Effector CD4-positive, alpha-beta T cell (primary cell): ENCODE data around the gene ZNF512B.
"Not testable (repeated sequence)": the region's sequence is repeated elsewhere in the genome, so short reads cannot be mapped to it uniquely, and the experiment has no call there.

ENCODE experiments used
- DNase-seq: peaks from one replicate; pipeline ENCODE4 v3.0.0-alpha.2; 2020

ZNF512B gene

DNA sequence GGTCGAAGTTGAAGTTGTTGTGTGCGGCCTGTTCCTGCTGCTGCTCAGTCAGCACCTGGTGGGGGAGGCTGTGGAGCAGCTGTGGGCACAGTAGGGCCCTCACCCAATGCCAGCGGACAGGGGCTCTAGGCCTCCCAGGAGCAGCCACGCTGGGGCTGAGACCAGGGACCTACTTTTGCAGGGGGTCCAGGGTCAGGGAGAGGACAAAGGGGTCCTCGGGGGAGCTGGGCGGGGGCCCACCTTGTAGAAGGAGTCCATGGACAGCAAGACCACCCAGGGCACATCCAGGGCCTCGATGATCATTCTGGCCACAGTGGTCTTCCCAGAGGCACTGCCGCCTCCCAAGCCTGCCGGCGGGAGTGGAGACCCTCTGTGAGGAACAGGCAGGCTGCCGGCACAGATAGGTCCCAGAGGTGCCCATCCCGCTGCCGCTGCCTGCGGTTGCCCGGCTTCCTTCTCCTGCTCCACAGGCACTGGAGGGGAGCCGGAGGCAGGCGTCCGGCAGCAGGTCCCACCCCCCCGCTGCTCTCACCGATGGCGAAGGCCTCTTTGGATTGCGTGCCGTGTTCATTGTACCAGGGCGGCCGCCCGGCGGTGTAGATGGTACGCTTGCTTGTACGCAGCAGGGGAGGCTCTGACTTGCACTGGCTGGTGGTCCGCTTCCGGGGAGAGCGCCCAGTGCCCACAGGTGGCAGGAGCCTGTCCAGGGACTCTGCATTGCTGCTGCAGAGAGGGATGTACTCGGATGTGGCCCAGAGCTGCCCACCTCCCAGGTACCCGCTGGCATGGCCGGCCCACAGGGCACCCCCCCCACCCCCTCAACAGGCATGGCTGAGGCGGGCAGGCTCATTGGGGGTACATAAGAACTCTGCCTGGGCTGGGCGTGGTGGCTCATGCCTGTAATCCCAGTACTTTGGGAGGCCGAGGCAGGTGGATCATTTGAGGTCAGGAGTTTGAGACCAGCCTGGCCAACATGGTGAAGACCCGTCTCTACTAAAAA lies 23.5 kb downstream of the ZNF512B start:
- DNase-seq = no peak

DNA sequence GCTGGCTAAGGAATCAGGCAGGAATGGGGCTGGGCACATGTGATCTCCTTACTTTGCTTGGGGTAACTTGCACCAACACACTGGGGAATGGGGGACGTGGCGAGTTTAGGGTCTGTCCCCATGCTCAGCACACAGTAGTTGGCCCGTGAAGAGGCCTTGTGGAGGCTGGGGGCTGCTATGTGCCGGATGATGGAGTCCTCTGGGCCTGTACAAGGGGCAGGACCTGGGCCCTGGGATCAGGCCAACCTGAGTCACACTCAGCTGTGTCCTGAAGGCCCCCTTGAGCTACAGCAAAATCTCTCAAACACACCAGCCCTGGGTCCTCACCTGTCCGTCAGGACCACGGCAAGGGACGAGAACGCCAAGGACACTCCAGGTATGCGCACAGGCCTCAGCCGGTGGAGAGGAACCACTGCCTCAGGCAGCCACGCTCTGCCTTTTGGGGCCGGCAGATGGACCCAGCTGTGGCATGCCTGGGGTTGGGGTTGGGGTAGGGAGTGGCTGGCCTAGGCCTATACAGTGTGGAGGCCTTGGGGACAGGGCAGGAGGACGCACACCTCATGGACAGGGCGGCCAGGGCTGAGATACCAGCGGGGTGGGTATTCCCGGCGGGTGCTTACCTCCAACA lies 24.6 kb downstream of the ZNF512B start:
- no peak for DNase-seq

DNA sequence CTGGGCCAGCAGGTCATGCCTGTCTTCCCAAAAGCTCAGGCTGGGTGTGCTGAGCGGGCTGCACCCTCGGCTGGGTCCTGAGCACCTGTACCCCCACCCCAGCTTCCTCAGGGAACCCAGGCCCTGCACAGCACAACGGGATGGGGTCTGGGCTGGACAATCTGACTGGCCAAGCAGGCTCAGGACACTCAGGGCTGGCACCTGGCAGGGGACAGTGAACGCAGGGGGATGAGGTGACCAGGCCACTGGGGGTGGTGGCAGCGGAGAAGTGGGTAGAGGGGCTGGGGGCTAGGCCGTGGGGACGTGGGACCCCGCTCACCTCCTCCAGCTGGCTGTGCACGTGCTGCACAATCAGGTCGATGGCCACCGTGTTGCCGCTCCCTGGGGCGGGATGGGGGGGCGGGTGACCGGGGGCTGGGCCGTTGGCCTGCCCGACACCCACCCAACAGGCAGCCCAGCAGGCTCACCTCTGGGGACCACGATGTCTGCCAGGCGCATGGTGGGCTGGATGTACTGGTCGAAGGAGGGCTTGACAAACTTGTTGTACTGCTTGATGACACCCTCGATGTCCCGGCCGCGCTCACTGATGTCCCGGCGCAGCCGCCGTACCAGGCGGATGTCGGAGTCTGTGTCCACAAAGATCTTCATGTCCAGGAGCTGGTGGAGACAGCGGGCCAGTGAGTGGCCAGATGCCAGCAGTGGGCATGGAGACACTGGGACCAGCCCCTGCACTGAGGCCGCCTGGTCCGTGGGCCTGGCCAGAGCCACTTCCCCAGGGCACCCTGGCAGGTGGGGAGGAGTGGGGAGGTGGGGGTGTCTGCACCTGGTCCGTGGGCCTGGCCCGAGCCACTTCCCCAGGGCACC lies 25.4 kb downstream of the ZNF512B start:
- no peak for DNase-seq

DNA sequence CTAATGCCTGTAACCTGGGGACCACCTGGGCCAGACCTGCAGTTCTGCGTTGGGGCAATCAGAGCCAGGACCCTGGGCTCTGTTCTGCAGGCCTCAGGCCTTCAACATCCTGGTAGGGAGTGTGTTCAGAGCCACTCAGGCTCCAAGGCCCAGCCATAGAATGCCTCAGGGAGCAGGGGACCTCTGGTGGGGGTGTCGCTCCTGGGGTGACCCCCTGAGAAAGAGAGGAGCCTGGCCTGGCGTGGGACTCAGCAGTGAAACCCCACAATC lies 26.0 kb downstream of the ZNF512B start:
- no peak for DNase-seq

DNA sequence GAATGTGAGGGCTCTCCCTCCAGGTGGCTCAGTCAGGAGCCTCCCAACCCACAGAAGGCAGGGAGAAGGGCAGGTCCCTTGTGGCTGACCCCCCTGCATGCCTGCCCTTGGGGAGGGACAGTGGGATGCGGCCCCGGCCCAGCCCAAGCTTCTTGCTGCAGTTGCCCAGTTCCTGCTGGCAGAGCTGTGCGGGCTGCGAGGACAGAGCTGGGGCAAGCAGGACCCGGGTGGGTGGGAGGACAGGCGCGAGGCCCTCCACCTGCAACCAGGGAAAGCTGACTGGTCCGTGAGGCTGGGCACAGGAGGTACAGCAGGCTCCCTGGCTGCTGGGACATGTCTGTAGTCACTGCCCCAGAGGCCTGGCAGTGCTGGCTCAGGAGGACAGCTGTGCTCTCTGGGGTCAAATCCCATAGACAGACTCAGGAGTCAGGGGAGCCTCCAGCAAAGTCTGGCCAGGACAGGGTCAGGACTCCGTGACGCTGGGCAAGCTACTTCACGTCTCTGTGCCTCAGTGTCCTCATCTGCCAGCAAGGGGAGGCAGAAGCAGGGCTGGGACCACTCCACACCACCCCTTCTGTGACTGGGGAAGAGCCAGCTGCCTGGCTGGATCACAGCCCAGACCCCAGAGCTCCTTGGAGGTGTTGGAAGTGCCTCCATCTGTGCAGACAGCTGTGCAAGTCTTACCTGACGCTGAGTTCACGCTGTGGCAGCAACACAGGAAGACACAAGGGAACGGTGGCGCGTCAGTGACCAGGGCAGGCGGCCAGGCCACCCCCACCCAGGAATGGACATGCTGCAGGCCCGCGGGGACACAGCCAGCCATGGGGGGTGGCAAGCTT lies 26.5 kb downstream of the ZNF512B start:
- DNase-seq = no peak

DNA sequence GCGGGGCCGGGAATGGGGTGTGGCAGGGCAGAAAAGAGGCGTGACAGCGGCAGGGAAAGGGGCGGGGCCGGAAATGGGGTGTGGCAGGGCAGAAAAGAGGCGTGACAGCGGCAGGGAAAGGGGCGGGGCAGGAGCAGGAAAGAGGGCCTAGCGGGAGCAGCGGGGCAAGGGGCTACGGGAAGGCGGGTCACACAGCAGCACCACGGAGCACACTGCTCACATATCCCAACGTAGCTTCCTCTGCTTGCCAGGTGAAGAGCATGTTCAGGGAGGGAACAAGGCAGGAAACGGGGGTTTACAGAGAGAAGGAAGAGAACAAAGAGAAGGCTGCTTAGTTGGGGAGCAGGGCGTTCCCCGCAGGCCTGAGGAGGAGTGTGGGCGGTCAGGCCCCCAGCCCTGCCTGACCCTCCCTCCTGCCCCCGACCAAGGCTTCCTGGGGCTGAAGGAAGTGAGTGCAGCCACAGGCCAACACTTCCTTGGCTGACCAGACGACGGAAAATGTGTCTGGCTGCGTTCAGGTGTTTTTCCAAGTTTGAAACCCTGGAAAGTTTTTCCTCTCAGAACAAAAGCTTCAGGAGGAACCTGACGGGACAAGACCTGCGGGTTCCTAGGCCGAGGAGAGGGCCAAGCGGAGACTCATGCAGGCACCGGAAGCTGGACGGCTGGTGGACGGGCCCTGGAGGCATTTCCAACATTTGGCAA lies 27.3 kb downstream of the ZNF512B start:
- no peak for DNase-seq

DNA sequence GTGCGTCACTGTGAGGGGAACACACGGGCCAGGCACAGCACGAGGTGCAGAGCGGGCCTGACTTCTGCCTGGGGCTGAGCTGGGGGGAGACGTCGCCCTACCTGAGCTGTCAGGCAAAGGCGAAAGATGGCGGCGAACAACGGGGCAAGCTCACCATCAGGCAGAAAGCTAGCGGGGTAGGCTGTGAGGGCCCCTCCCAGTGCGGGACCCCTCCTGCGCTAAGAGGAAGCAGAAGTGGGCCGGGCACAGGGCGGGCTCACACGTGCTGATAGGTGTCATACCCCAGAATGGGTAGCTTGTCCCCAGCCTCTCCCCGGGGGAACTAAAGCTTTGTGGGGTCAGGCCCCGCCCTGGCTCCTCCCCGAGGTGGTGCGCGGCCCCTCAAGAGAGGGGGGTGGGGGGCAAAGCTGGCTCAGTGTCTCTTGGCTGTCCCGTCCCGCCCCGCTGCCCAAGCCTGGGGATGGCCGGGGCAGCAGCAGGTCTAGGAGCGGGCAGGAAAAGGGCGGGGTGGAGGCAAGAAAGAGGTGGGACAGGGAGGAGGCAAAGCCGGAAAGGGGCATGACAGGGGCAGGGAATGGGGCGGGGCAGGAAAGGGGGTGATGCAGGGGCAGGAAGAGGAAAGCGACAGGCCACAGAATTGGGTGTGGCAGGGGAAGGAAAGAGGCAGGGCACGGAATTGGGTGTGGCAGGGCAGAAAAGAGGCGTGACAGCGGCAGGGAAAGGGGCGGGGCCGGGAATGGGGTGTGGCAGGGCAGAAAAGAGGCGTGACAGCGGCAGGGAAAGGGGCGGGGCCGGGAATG lies 28.2 kb downstream of the ZNF512B start:
- peak; percentile 69 for DNase-seq

DNA sequence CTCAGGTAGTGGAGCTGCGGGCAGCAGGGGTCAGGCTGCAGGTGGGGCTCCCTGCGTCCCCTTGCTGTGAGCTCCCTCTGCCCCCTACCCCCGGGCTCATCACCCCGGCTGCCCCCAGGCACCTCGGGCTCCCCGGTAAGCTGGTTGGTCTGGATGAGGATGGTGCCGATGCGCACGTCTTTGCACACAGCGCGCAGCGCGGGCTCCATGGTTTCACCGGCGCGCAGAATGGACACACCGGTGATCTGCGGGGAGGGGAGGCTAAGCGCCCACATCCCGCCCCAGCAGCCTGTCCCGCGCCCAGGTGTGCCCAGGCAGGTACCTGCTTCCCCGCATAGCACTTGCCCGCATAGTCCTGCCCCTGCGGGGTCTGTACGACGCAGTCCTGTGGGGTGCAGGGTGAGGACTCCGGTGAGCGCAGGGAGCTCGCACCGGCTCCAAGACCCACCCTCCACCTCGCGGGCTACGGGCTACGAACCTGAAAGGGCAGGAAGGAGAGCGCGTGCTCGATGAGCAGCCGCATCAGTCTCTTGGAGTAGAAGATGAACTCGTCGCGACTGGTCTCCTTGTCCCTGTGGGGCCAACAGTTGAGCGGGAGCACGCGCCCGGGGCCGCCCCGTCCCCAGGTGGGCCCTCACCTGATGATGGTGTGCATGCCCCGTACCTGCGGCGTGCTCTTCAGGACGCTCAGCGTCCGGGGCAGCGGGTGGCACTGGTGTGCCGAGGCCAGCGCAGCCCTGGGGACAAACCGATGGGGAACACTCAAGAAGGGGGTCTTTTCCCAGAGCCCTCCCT lies 29.1 kb downstream of the ZNF512B start:
- DNase-seq = no peak

DNA sequence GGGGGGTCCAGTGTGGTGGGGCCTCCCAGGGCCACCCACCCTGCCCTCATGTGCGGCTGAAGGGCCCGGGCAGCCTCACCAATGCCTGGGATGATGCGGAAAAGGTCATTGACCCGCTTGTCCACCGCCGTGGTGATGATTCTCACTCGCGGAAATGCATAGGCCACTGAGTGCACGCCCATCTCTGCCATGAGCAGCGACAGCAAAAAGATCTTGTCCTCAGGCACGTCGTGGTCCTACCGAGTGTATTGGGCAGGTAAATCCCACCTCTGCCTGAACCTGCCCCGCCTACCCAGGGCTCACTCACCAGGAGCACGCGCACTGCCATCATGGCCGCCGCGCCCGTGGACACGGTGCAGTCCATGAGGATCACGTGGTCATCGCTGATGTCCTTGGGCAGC lies 29.7 kb downstream of the ZNF512B start:
- DNase-seq = no peak

DNA sequence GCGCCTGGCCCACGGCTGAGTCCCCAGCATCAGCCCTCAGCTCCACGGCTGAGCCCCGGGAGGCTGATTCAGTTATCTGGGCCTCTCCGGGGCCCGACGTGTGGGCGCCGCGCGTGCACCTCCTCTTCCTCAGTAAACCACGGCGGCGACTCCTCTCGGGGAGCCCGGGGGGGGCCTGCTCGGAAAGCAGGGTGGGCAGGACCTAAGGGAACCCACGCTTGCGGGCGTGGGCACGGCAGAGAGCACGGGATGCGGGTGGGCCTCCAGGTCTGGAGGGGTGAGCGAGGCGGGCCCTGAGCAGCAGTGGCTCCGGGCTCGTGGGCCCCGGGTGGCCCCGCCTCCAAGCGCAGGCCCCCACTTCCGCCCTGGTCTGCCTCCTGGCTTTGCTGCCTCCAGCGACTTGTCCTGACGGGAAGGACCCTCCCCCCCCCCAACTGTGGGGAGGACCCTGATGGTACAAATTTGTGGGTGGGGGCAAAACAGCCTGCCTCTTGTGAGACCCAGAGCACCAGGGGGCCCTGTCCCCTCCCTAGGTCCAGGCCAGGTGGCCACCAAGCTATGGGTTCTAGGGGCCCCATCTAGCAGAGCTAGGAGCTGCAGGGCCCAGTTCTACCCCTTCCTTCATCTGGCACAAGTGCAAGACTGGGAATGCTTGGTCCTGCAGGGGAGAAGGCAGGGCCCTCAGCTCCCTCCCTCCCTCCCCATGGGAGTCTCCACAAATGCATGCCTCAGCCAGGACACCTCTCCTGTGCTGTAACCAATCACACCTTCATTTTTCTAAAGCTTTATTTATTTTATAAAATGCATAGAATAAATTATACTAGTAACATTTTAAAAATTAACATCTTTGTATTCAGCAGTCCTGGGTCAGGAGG lies 30.4 kb downstream of the ZNF512B start:
- DNase-seq = no peak

DNA sequence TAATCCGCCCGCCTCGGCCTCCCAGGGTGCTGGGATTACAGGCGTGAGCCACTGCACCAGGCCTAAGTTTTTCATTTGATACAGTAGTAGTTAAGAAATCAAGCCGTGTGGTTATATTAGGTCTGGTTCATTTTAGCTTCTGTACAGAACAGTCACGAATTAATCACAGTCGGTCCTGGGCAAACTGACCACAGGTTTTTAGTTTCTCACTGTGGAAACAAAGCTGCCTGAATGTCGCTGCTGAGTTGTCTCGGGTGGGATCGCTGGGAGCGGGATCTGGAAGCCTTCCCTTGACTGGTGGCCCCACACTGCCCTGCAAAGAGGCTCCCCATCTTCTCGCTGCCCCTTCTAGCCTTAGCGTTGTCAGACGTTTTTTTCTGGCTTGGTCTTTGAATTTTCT lies 32.1 kb downstream of the ZNF512B start:
- DNase-seq = no peak

DNA sequence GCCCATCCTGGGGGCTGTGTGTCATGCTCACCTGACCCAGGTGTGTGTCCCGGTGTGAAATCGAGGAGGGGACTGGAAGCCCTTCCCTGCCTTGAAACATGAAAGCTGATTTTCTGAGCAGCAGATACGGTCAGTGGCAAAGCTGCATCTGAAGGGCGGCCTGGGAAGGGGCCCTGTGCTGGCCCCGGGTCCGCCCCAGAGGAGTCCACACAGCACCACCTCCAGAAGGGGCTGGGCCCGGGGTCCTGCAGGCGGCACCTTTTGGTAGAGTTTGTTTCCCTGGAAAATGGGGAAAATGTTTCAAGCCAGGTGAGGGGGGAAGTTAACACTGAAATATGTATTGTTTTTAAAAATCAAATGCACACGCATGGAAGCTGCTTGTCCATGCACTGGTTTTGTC lies 34.3 kb downstream of the ZNF512B start:
- no peak for DNase-seq

DNA sequence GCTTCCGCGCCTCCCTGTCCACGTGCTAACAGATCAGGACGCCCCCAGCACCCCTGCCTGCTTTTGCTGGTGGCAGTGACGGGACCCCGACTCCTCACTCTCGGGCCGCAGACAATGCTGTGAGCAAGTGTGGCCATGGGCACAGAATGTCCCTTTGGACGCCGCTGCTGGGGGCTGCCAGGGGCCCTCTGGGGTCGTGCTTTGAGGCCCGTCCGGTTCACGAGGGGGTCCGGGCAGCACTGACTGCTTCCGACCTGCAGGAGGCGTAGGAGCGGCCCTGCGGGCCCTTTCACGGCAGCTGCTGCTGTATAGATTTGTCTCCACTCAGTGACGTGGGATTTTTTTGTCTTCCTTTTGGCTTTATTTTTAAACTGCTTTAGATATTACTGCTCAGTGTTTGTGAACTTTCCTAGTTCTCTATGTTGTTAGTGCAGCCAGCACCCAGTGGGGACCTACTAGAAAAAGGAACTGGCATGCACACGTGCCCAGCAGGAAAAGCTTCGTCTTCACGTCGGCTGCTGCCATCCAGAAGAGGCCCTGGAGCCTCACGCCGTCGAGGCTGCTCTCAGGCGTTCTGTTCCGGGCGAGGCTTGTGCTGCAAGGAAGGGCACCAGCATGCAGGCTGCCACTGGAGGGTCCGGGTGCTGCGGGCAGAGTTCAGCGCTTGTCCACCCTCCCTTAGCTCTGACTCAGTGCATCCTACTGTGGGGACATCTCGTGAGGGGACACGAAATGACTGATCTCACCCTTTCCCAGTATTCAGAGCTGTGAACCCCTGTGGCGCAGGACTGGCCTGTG lies 35.3 kb downstream of the ZNF512B start:
- DNase-seq = no peak

DNA sequence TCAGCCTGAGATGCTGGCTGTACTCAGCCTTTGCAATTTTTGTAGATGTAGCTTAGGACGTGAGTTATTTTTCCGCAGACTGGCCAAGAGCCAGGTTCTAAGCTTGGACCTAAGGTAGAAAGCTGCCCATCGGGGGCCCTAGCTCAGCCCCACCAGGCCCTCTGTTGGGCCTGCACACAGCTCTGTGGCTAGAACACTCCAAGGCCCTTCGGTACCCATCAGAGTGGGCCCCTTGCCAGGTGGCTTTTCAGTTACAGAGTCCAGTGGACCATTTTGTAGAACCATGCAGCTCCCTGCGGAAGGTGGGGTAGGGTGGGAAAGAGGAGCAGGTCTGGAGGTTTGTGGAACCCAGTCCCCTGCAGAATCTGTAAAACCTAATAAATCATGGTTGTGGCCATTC lies 36.1 kb downstream of the ZNF512B start:
- DNase-seq = no peak

DNA sequence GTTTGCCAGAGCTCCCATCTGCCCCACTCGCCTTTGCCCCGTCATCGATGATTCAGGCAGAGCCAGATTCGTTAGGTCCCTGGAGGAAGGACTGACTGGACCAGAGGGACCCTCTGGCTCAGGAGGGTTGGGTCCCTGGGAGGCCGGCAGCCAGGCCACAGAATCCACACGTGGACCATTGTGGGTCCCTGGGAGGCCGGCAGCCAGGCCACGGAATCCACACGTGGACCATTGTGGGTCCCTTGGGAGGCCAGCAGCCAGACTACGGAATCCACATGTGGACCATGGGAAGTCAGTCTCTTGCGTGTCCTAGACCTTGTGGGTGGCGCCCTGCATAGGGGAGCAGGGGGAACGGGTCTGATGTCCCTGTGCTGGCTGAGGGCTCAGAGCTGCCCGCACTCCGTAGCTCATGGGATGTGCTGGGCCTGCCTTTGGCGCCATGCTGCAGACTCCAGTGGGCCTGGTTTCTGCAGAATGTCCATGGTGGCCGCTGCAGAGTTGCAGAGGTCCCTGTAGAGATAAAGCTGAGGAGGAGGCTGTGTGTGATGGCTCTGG lies 37.0 kb downstream of the ZNF512B start:
- DNase-seq = no peak

DNA sequence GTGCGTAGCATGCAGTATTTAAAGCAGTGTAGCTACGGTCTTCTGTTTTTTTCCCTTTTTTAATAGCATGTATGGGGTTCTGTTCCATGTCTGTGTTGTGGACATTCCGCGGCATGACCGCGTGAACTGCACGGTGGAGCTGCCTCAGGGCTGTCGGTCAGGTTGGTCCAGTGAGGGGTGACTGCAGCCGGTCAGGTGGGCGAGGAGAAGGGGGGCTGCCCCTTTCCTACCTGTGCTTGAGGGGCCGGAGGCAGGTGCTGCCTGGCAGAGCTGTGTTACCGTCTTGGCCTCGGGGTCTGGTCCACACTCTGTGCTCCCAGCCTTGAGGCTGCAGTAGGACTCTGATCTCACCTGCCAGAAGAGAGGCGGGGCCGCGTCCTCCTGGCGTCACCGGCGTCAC lies 38.0 kb downstream of the ZNF512B start:
- DNase-seq = no peak

DNA sequence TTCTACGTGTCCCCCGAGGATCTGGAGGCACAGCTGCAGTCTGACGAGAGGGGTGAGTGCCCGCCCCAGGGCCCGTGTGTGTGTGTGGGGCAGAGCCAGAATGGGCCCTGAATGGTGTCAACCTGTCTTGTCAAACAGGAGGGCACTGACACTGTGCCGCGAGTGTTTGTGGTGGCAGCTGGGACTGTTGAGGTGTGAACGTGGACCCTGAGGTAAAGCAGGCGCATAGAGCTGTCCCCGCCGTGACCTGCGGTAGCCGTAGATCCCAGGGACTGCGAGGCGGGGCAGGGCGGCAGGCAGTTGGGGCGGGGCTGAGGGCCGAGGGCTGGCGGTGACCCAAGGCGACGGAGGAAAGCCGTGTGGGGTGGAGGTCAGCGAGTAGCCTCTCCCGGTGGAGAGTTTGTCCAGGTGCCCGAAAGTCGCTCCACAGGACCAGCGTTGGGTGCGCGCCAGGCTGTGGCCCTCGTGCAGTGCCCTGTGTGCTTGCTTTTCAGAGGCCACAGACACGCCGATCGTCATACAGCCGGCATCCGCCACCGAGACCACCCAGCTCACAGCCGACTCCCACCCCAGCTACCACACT lies 38.7 kb downstream of the ZNF512B start:
- no peak for DNase-seq

DNA sequence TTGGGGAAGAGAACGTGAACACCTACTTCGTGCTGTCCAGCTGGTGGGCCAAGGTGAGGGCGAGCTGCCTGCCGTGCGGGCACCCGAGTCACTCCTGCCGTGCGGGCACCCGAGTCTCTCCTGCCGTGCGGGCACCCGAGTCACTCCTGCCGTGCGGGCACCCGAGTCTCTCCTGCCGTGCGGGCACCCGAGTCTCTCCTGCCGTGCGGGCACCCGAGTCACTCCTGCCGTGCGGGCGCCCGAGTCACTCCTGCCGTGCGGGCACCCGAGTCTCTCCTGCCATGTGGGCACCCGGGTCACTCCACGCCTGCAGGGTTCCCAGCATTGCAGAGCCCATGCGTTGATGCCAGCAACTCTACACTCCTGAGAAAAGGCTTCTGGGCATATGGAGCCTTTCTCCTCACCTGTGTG lies 40.3 kb downstream of the ZNF512B start:
- not testable (repeated sequence) for DNase-seq
